Measurements from ENCODE around the gene MEF2C.

MEF2C gene

GRCh38 chr5:88676637-88677375, 206.2 kb downstream of the MEF2C start:
- peaks cover 63 to 94% (median 83%) of the 10 kb centered on the region in 5 donors for H3K27me3 ChIP-seq (ENCODE audit: control insufficient read depth in 5 of 5, insufficient read depth in 4 of 5, low read length in 5 of 5)
- H3K9ac ChIP-seq (ENCODE audit: low read length in 5 of 5) = no peak overlapping the region
- H3K9me3 ChIP-seq (ENCODE audit: control insufficient read depth in 5 of 5, low read length in 5 of 5) = peaks cover 0 to 3% (median 0%) of the 10 kb centered on the region in 5 donors
- H3K4me3 ChIP-seq (ENCODE audit: low read depth in 1 of 5, low read length in 5 of 5) = no peak overlapping the region
- H3K27ac ChIP-seq (ENCODE audit: low read depth, low read length) = no peak overlapping the region
- H3K36me3 ChIP-seq (ENCODE audit: control insufficient read depth in 5 of 5, insufficient read depth in 5 of 5, low read length in 5 of 5) = no peaks in the 10 kb centered on the region
- H3K4me1 ChIP-seq (ENCODE audit: control insufficient read depth in 5 of 5, insufficient read depth in 5 of 5, low read length in 5 of 5) = peaks cover 3 to 38% (median 33%) of the 10 kb centered on the region in 5 donors

GRCh38 chr5:88675708-88676636, 207.0 kb downstream of the MEF2C start:
- Histone ChIP-seq H3K36me3 (ENCODE audit: control insufficient read depth in 5 of 5, insufficient read depth in 5 of 5, low read length in 5 of 5) (no peaks in the 10 kb centered on the region), H3K9ac (ENCODE audit: low read length in 5 of 5) (no peak overlapping the region), H3K27ac (ENCODE audit: low read depth, low read length) (no peak overlapping the region), H3K4me1 (ENCODE audit: control insufficient read depth in 5 of 5, insufficient read depth in 5 of 5, low read length in 5 of 5) (peaks cover 4 to 40% (median 33%) of the 10 kb centered on the region in 5 donors), H3K9me3 (ENCODE audit: control insufficient read depth in 5 of 5, low read length in 5 of 5) (peaks cover 0 to 3% (median 0%) of the 10 kb centered on the region in 5 donors), H3K4me3 (ENCODE audit: low read depth in 1 of 5, low read length in 5 of 5) (peak overlapping the region; percentile 58 to 69 (median 66)), H3K27me3 (ENCODE audit: control insufficient read depth in 5 of 5, insufficient read depth in 4 of 5, low read length in 5 of 5) (peaks cover 63 to 94% (median 84%) of the 10 kb centered on the region in 5 donors)

DNA sequence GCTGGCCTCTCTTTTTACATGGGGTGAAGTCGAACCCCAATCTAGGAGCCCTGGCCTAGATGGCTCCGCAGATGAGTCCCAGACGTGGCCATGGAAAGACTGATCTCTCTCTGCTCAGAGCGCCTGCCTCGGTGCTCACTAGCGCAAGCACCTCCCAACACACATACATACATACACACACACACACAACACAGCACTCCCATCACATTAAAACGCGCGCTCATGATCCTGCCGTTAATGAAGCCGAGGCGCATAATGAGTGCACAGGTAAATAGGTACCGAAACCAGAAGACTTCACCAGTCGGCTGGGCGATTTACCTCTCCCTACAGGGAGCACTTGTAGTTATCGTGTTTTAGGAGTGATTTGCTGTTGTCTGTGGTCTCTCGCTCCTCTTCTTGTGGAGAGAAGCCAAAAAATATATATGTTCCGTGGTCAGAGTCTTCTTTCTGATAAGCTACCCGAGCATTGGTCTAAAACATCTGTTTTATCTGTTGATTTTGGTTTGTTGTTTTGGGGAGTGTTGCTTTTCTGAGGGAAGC, 207.7 kb downstream of the MEF2C start:
- Histone ChIP-seq H3K9ac (ENCODE audit: low read length in 5 of 5) (peak overlapping the region in 1 of 5 donors; percentile 30), H3K36me3 (ENCODE audit: control insufficient read depth in 5 of 5, insufficient read depth in 5 of 5, low read length in 5 of 5) (no peaks in the 10 kb centered on the region), H3K27ac (ENCODE audit: low read depth, low read length) (no peak overlapping the region), H3K27me3 (ENCODE audit: control insufficient read depth in 5 of 5, insufficient read depth in 4 of 5, low read length in 5 of 5) (peaks cover 66 to 94% (median 86%) of the 10 kb centered on the region in 5 donors), H3K4me3 (ENCODE audit: low read depth in 1 of 5, low read length in 5 of 5) (peak overlapping the region; percentile 58 to 69 (median 66)), H3K9me3 (ENCODE audit: control insufficient read depth in 5 of 5, low read length in 5 of 5) (peaks cover 0 to 3% (median 0%) of the 10 kb centered on the region in 5 donors), H3K4me1 (ENCODE audit: control insufficient read depth in 5 of 5, insufficient read depth in 5 of 5, low read length in 5 of 5) (peaks cover 4 to 33% (median 28%) of the 10 kb centered on the region in 5 donors)

DNA sequence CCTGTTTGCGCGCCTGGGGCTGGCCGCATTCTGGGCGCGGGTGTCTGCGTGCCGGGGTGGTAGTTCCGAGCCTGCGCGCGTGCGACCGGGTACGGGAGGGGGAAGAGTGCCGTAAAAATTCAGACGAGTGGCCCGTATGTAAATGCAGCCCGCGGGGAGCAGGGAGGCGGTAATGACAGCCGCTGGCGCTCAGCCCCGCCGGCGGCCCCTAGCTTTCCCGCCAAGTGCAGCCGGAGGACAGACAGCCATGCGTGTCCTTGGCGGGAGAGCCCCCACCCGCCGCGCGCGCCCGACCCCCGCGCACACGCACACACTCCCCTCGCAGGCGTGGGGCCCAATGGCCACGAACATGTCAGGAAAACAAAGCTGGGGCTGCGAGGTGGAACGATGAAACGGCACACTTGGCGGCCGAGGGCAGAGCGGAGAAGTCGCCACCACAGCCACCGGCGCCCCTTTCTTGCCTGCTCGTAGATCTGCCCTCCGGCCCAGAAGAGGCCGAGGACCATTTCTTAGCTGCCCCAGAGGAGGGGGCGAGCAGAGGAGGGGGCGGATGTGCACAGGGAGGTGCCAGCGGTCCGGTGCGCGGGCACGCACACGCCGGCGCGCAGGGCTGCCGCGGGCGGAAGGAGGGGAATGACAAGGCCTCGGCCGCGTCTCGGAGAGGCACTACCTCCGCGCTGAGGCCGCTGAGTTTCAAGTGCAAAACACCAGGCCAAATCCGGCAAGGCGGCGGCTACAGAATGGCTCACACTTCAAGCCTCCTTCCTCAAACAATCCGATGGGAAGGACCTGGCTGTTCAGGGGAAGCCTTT, 208.4 kb downstream of the MEF2C start:
- Histone ChIP-seq H3K4me1 (ENCODE audit: control insufficient read depth in 5 of 5, insufficient read depth in 5 of 5, low read length in 5 of 5) (peaks cover 4 to 30% (median 22%) of the 10 kb centered on the region in 5 donors), H3K27ac (ENCODE audit: low read depth, low read length) (no peak overlapping the region), H3K36me3 (ENCODE audit: control insufficient read depth in 5 of 5, insufficient read depth in 5 of 5, low read length in 5 of 5) (no peaks in the 10 kb centered on the region), H3K27me3 (ENCODE audit: control insufficient read depth in 5 of 5, insufficient read depth in 4 of 5, low read length in 5 of 5) (peaks cover 67 to 92% (median 88%) of the 10 kb centered on the region in 5 donors), H3K9ac (ENCODE audit: low read length in 5 of 5) (peak overlapping the region in 2 of 5 donors; percentile 19 to 43), H3K4me3 (ENCODE audit: low read depth in 1 of 5, low read length in 5 of 5) (peak overlapping the region; percentile 58 to 69 (median 66)), H3K9me3 (ENCODE audit: control insufficient read depth in 5 of 5, low read length in 5 of 5) (peaks cover 0 to 3% (median 0%) of the 10 kb centered on the region in 5 donors)

GRCh38 chr5:88673253-88674105, 209.5 kb downstream of the MEF2C start:
- Histone ChIP-seq H3K4me3 (ENCODE audit: low read depth in 1 of 5, low read length in 5 of 5) (peak overlapping the region in 1 of 5 donors; percentile 69), H3K27me3 (ENCODE audit: control insufficient read depth in 5 of 5, insufficient read depth in 4 of 5, low read length in 5 of 5) (peaks cover 66 to 86% (median 84%) of the 10 kb centered on the region in 5 donors), H3K9ac (ENCODE audit: low read length in 5 of 5) (no peak overlapping the region), H3K4me1 (ENCODE audit: control insufficient read depth in 5 of 5, insufficient read depth in 5 of 5, low read length in 5 of 5) (peaks cover 4 to 30% (median 22%) of the 10 kb centered on the region in 5 donors), H3K9me3 (ENCODE audit: control insufficient read depth in 5 of 5, low read length in 5 of 5) (peaks cover 0 to 3% (median 0%) of the 10 kb centered on the region in 5 donors), H3K27ac (ENCODE audit: low read depth, low read length) (no peak overlapping the region), H3K36me3 (ENCODE audit: control insufficient read depth in 5 of 5, insufficient read depth in 5 of 5, low read length in 5 of 5) (no peaks in the 10 kb centered on the region)

- Histone ChIP-seq H3K9ac (ENCODE audit: low read length in 5 of 5) (no peak overlapping the region), H3K36me3 (ENCODE audit: control insufficient read depth in 5 of 5, insufficient read depth in 5 of 5, low read length in 5 of 5) (no peaks in the 10 kb centered on the region), H3K4me3 (ENCODE audit: low read depth in 1 of 5, low read length in 5 of 5) (no peak overlapping the region), H3K9me3 (ENCODE audit: control insufficient read depth in 5 of 5, low read length in 5 of 5) (peaks cover 0 to 4% (median 0%) of the 10 kb centered on the region in 5 donors), H3K4me1 (ENCODE audit: control insufficient read depth in 5 of 5, insufficient read depth in 5 of 5, low read length in 5 of 5) (peaks cover 4 to 32% (median 24%) of the 10 kb centered on the region in 5 donors), H3K27ac (ENCODE audit: low read depth, low read length) (no peak overlapping the region), H3K27me3 (ENCODE audit: control insufficient read depth in 5 of 5, insufficient read depth in 4 of 5, low read length in 5 of 5) (peaks cover 64 to 86% (median 86%) of the 10 kb centered on the region in 5 donors)
Observed at GRCh38 chr5:88672644-88673252, 210.2 kb downstream of the MEF2C start.

DNA sequence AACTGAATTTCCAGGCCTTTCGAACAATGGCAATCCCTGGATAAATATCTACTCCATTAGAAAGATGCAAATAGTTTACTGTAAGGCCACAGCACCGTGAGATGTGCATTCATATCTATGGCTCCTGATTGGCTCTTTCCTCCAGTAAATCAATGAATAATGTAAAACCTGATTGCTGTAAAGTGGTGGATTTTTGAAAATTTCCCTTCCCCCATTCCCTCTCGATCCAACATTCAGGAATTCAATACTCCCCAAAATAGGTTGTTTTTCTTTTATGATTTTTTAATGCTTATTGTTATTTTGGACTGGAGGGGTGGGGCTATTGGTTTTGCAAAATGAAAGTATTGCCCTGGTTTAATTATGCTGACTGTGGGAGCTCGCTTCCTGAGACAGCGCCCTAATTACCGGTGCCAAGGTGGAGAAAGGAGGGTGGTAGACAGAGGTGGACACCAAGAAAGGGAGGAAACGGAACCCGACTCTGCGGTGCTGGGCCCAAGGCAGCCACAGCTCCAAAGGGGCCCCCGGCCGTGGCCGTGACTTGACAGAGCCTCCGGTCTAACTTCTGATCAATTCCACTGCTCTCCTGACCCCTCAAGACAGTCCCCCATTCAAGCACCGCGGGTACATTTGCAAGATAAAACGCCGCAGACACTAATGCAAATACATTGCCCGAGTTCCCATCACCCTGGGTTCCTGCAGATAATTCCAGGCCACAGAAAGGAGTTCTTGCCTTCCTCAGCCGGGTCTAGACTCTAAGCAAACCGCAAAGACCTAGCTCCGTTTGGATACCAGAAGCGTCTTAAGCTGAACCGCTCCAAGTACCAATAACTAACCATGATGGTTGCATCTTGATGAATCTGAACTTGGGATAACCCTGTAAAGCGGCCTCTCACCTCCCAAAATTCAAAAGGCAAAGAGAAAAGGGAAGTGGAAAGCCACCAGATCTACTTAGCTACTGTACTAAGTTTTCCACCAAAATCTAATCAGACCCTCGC, 211.2 kb downstream of the MEF2C start:
- H3K36me3 ChIP-seq (ENCODE audit: control insufficient read depth in 5 of 5, insufficient read depth in 5 of 5, low read length in 5 of 5) = no peaks in the 10 kb centered on the region
- no peak overlapping the region for H3K9ac ChIP-seq (ENCODE audit: low read length in 5 of 5)
- H3K9me3 ChIP-seq (ENCODE audit: control insufficient read depth in 5 of 5, low read length in 5 of 5) = peaks cover 0 to 2% (median 0%) of the 10 kb centered on the region in 5 donors
- H3K27ac ChIP-seq (ENCODE audit: low read depth, low read length) = no peak overlapping the region
- H3K4me1 ChIP-seq (ENCODE audit: control insufficient read depth in 5 of 5, insufficient read depth in 5 of 5, low read length in 5 of 5) = peaks cover 4 to 41% (median 32%) of the 10 kb centered on the region in 5 donors
- H3K27me3 ChIP-seq (ENCODE audit: control insufficient read depth in 5 of 5, insufficient read depth in 4 of 5, low read length in 5 of 5) = peaks cover 66 to 87% (median 86%) of the 10 kb centered on the region in 5 donors
- H3K4me3 ChIP-seq (ENCODE audit: low read depth in 1 of 5, low read length in 5 of 5) = peak overlapping the region in 2 of 5 donors; percentile 17 to 40

GRCh38 chr5:88671106-88671504, 211.9 kb downstream of the MEF2C start:
- no peak overlapping the region for H3K27ac ChIP-seq (ENCODE audit: low read depth, low read length)
- H3K4me1 ChIP-seq (ENCODE audit: control insufficient read depth in 5 of 5, insufficient read depth in 5 of 5, low read length in 5 of 5) = peaks cover 4 to 46% (median 38%) of the 10 kb centered on the region in 5 donors
- peaks cover 0 to 2% (median 0%) of the 10 kb centered on the region in 5 donors for H3K9me3 ChIP-seq (ENCODE audit: control insufficient read depth in 5 of 5, low read length in 5 of 5)
- peaks cover 62 to 90% (median 87%) of the 10 kb centered on the region in 5 donors for H3K27me3 ChIP-seq (ENCODE audit: control insufficient read depth in 5 of 5, insufficient read depth in 4 of 5, low read length in 5 of 5)
- no peaks in the 10 kb centered on the region for H3K36me3 ChIP-seq (ENCODE audit: control insufficient read depth in 5 of 5, insufficient read depth in 5 of 5, low read length in 5 of 5)
- H3K9ac ChIP-seq (ENCODE audit: low read length in 5 of 5) = no peak overlapping the region
- H3K4me3 ChIP-seq (ENCODE audit: low read depth in 1 of 5, low read length in 5 of 5) = no peak overlapping the region
